Measurements from ENCODE around the gene SP7. TPM values are rescaled to one million over a fixed set of nuclear protein-coding genes. Genes with fewer than 3 reads are reported as not detected.

Gene SP7
- total and polyA plus RNA-seq, 9 of the 15 experiments (the other 6 are each of a cell fraction or from before 2014, with no cell fraction given) = 0.04 TPM; not detected in 8

- TF ChIP-seq BRF1 (IDR thresholded peaks at IDR 0.05; ENCODE audit: borderline replicate concordance, extremely low read depth, insufficient read length) = no peak
- no peak for TF ChIP-seq NCOA4 (IDR thresholded peaks at IDR 0.05; ENCODE audit: partially characterized antibody)
- peak; percentile 60; the same call in 1 of the 2 replicates for TF ChIP-seq CXXC5 (CRISPR knock-in tag; IDR thresholded peaks at IDR 0.05)
- TF ChIP-seq PRMT5 (CRISPR knock-in tag; IDR thresholded peaks at IDR 0.05) = no peak
- TF ChIP-seq NR3C1 (CRISPR knock-in tag; IDR thresholded peaks at IDR 0.05) = no peak
- no peak for TF ChIP-seq NR1H2 (CRISPR knock-in tag; IDR thresholded peaks at IDR 0.05)
- TF ChIP-seq ZNF79 (CRISPR knock-in tag; IDR thresholded peaks at IDR 0.05; ENCODE audit: low read depth) = no peak
- peak; percentile 90 for TF ChIP-seq GABPA (tag; conservative IDR thresholded peaks at IDR 0.05; ENCODE audit: low read depth)
- TF ChIP-seq CHD7 (IDR thresholded peaks at IDR 0.05; ENCODE audit: low read depth, low read length) = no peak
- no peak for TF ChIP-seq GATA2 (CRISPR knock-in tag; IDR thresholded peaks at IDR 0.05)
- TF ChIP-seq ELF4 (CRISPR knock-in tag; IDR thresholded peaks at IDR 0.05) = no peak
- TF ChIP-seq TAF15 (IDR thresholded peaks at IDR 0.05; ENCODE audit: low read depth, low read length) = no peak
- TF ChIP-seq ZFPM2 (CRISPR knock-in tag; IDR thresholded peaks at IDR 0.05) = no peak
- peak; percentile 97 for TF ChIP-seq TAF1 (IDR thresholded peaks at IDR 0.05; ENCODE audit: control insufficient read depth, extremely low read depth, insufficient read depth, low read length, severe bottlenecking)
- TF ChIP-seq NCOA1 (IDR thresholded peaks at IDR 0.05; ENCODE audit: low read depth) = peak; percentile 58
- no peak for TF ChIP-seq KDM2B (CRISPR knock-in tag; IDR thresholded peaks at IDR 0.05)
These were observed 40.9 kb downstream of the SP7 start, which contains the start of gene PFDN5 (continued) for GRCh38 chr12:53295070-53295890.

Measured in K562 (cell line).